Endometrial microvascular endothelial cells (primary cell): Measurements from ENCODE around the gene PTCSC3. TPM values are rescaled to one million over a fixed set of nuclear protein-coding genes. Genes with fewer than 3 reads are reported as not detected.
"Not testable (repeated sequence)": the region's sequence is repeated elsewhere in the genome, so short reads cannot be mapped to it uniquely, and the experiment has no call there.

ENCODE experiments used
- in situ Hi-C: cut with HindIII; loops from 2 replicates; pipeline ENCODE4 v1.10.0; 2017; ENCODE audit warnings: low sequenced_read_pairs, low pct_unique_long_range_greater_than_20kb; ENCODE audit errors: inconsistent ontology term
- total RNA-seq: library from RNA; depleted of rRNA; stranded (reverse); fragments of >200 nt; gene quantifications from one replicate; pipeline ENCODE4 v1.2.3, GENCODE V29; 2015; ENCODE audit errors: inconsistent ontology term

Gene PTCSC3
- total RNA-seq, 1 donor from 2014 or later = not detected

GRCh38 chr14:36181417-36181816 lies 4.9 kb upstream of the PTCSC3 start:
- in situ Hi-C loops = no loop called here

- in situ Hi-C loops = no loop called here
These were observed 967 bp upstream of the PTCSC3 start for GRCh38 chr14:36177489-36177888.

GRCh38 chr14:36174767-36175424 lies 1.6 kb downstream of the PTCSC3 start:
- in situ Hi-C loops = no loop called here

GRCh38 chr14:36173161-36173560 lies 3.4 kb downstream of the PTCSC3 start:
- in situ Hi-C loops = no loop called here

- in situ Hi-C loops = no loop called here
These were observed 4.9 kb downstream of the PTCSC3 start for GRCh38 chr14:36171607-36172006.

- in situ Hi-C loops = no loop called here
These were observed 9.1 kb downstream of the PTCSC3 start for GRCh38 chr14:36167431-36167830.

- in situ Hi-C loops = no loop called here
These were observed 13.1 kb downstream of the PTCSC3 start for GRCh38 chr14:36163451-36163850.

- in situ Hi-C loops = no loop called here
These were observed 14.3 kb downstream of the PTCSC3 start for GRCh38 chr14:36162267-36162666.

GRCh38 chr14:36161776-36162175 lies 14.7 kb downstream of the PTCSC3 start:
- in situ Hi-C loops = no loop called here

- in situ Hi-C loops = no loop called here
These were observed 25.2 kb downstream of the PTCSC3 start for GRCh38 chr14:36151335-36151734.

GRCh38 chr14:36134038-36134437 lies 42.5 kb downstream of the PTCSC3 start:
- in situ Hi-C loops = no loop called here

- in situ Hi-C loops = no loop called here
These were observed 43.7 kb downstream of the PTCSC3 start for GRCh38 chr14:36132826-36133225.

- in situ Hi-C loops = no loop called here
These were observed 46.3 kb downstream of the PTCSC3 start for GRCh38 chr14:36130186-36130585.

GRCh38 chr14:36129181-36129580 lies 47.3 kb downstream of the PTCSC3 start:
- in situ Hi-C loops = no loop called here

- in situ Hi-C loops = no loop called here
These were observed 63.2 kb downstream of the PTCSC3 start for GRCh38 chr14:36113341-36113740.

GRCh38 chr14:36111822-36112583 lies 64.5 kb downstream of the PTCSC3 start:
- in situ Hi-C loops = no loop called here

- in situ Hi-C loops = no loop called here
These were observed 71.1 kb downstream of the PTCSC3 start for GRCh38 chr14:36105401-36105800.

GRCh38 chr14:36104258-36104657 lies 72.3 kb downstream of the PTCSC3 start:
- in situ Hi-C loops = not testable (repeated sequence)

- in situ Hi-C loops = no loop called here
These were observed 76.9 kb downstream of the PTCSC3 start for GRCh38 chr14:36099619-36100018.

GRCh38 chr14:36097356-36097755 lies 79.2 kb downstream of the PTCSC3 start:
- in situ Hi-C loops = no loop called here
